ENCODE results near the gene PPP1R1B. TPM values are rescaled to one million over a fixed set of nuclear protein-coding genes. Genes with fewer than 3 reads are reported as not detected.
"Not testable (repeated sequence)": the region's sequence is repeated elsewhere in the genome, so short reads cannot be mapped to it uniquely, and the experiment has no call there.

PPP1R1B gene
- total and polyA plus RNA-seq, 3 donors from 2014 or later = 22.4 to 63.1 (median 24.3) TPM

- Histone ChIP-seq H3K27ac (no peak overlapping the region), H3K4me3 (no peak overlapping the region), H3K36me3 (ENCODE audit: low read depth, missing control alignments) (no peaks in the 10 kb centered on the region), H3K27me3 (no peaks in the 10 kb centered on the region), H3K4me1 (no peaks in the 10 kb centered on the region), H3K9me3 (no peaks in the 10 kb centered on the region)
- DNase-seq = no peak
- TF ChIP-seq POLR2A (IDR thresholded peaks at IDR 0.05) = no peak
- TF ChIP-seq CTCF (IDR thresholded peaks at IDR 0.05) = no peak
- WGBS, 2 donors = 88 to 93% methylated on average over 20 of the region's 20 CpGs
- intact Hi-C loops (cut with DNase I; ENCODE audit: low total_unique reads) = no loop called here
These were observed 45.5 kb upstream of the PPP1R1B start for GRCh38 chr17:39581071-39581758.

GRCh38 chr17:39581759-39582085 lies 45.0 kb upstream of the PPP1R1B start:
- DNase-seq = no peak
- intact Hi-C loops (cut with DNase I; ENCODE audit: low total_unique reads) = no loop called here
- WGBS, 2 donors = 88 to 89% methylated on average over 4 of the region's 4 CpGs
- H3K27ac ChIP-seq = no peak overlapping the region
- H3K9me3 ChIP-seq = no peaks in the 10 kb centered on the region
- no peaks in the 10 kb centered on the region for H3K27me3 ChIP-seq
- TF ChIP-seq CTCF (IDR thresholded peaks at IDR 0.05) = no peak
- TF ChIP-seq POLR2A (IDR thresholded peaks at IDR 0.05) = no peak
- H3K4me1 ChIP-seq = no peaks in the 10 kb centered on the region
- no peak overlapping the region for H3K4me3 ChIP-seq
- H3K36me3 ChIP-seq (ENCODE audit: low read depth, missing control alignments) = no peaks in the 10 kb centered on the region

DNA sequence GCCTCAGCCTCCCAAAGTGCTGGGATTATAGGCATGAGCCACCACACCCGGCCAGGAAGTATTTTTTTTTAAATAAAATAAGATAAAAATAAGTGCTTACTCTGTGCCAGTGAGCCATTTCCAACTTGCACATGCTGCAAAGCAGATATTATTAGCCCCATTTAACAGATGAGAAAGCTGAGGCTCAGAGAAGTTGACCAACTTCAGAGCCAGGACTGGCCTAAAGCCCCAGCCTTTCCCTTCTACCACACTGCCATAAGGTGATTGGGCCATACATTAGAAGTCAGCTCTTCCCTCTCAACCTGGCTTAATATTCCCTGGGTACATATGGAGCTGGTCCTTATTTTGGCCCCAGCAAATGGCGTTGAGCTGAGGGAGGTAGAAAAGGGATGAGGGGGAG lies 44.1 kb upstream of the PPP1R1B start:
- Histone ChIP-seq H3K36me3 (ENCODE audit: low read depth, missing control alignments) (no peaks in the 10 kb centered on the region), H3K27ac (no peak overlapping the region)
- DNase-seq = no peak

GRCh38 chr17:39590180-39590579 lies 36.6 kb upstream of the PPP1R1B start:
- intact Hi-C loops (cut with DNase I; ENCODE audit: low total_unique reads); H3K27ac ChIP-seq; H3K36me3 ChIP-seq (ENCODE audit: low read depth, missing control alignments); H3K9me3 ChIP-seq; H3K4me3 ChIP-seq; DNase-seq; H3K4me1 ChIP-seq; H3K27me3 ChIP-seq: not testable (repeated sequence)
- WGBS, 2 donors = 62% methylated on average over 2 of the region's 2 CpGs

More for the DNA sequence above, 44.1 kb upstream of the PPP1R1B start:
- WGBS, 2 donors = 43 to 54% methylated on average over 2 of the region's 2 CpGs
- intact Hi-C loops (cut with DNase I; ENCODE audit: low total_unique reads) = no loop called here
- TF ChIP-seq POLR2A (IDR thresholded peaks at IDR 0.05) (no peak), CTCF (IDR thresholded peaks at IDR 0.05) (no peak)
- no peaks in the 10 kb centered on the region for H3K27me3 ChIP-seq
- no peaks in the 10 kb centered on the region for H3K4me1 ChIP-seq
- no peaks in the 10 kb centered on the region for H3K9me3 ChIP-seq
- H3K4me3 ChIP-seq = no peak overlapping the region

DNA sequence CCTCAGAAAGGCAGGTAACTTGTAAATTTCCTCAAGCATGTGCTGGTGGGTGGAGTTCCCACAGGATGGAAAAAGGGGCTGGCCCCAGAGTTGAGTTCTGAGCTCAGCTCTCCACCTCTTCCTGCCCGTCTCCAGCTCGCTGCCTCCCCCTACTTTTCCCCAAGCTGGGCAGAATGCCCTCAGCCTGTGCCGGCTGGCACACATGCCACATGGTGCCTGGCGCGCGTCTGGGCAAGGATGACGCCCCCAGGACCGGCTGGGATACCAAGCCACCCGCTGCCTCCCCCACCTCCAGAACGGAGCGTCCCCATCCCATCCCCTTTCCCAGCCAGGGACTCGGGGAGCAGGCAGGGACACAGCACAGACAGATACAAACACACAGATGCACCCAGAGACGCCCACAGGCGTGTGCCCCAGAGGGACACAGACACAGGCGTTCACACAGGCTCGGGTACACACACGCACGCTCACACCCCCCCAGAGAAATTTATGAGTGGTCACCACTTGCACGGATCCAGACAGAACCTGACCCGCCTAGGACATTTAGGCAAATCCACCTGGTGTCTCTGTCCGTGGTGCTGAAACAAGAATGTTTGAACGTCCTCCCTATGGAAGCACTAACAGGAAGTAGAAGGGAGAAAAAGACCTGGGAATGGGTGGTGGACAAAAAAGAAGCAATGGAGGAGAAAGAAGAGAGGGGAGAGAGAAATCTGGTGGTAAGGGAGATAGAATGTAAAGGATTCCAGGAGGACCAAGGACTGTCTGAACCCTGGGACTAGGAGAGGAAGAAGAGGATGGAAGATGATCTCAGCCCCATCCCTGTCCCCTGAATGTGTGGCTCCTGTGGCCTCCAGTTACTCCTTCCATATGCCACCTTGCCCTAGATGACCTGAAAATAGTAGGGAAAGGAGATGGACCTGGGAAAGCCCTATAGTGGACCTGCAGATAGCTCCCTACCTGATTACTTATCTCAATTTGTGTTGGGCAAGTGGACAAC lies 34.5 kb upstream of the PPP1R1B start:
- no peak overlapping the region for H3K27ac ChIP-seq
- WGBS, 2 donors = 5 to 9% methylated on average over 6 to 22 of the region's 22 CpGs
- no peaks in the 10 kb centered on the region for H3K9me3 ChIP-seq
- TF ChIP-seq POLR2A (IDR thresholded peaks at IDR 0.05) = no peak
- no peak for TF ChIP-seq CTCF (IDR thresholded peaks at IDR 0.05)
- H3K27me3 ChIP-seq = no peaks in the 10 kb centered on the region
- no peak overlapping the region for H3K4me3 ChIP-seq
- H3K36me3 ChIP-seq (ENCODE audit: low read depth, missing control alignments) = no peaks in the 10 kb centered on the region
- DNase-seq = peak; percentile 37
- intact Hi-C loops (cut with DNase I; ENCODE audit: low total_unique reads) = no loop called here
- no peaks in the 10 kb centered on the region for H3K4me1 ChIP-seq

All from testis (tissue), 3 donors.